Kidney epithelial cell (primary cell): Measurements from ENCODE around the gene MEX3C. TPM values are rescaled to one million over a fixed set of nuclear protein-coding genes. Genes with fewer than 3 reads are reported as not detected.

Experiments
- DNase-seq: peaks from one replicate; pipeline ENCODE4 v3.0.0-alpha.2; 2010; ENCODE audit warnings: low read depth
- H3K27me3 ChIP-seq: 2 replicates; pipeline ENCODE4 v1.6.0; 2011; ENCODE audit warnings: low read length; ENCODE audit not compliant: control insufficient read depth, insufficient read depth
- H3K36me3 ChIP-seq: 2 replicates; pipeline ENCODE4 v1.5.1; 2011; ENCODE audit warnings: low read length; ENCODE audit not compliant: control insufficient read depth, insufficient read depth
- H3K4me3 ChIP-seq: 2 replicates; pipeline ENCODE4 v1.5.1; 2011; ENCODE audit warnings: low read depth, mild to moderate bottlenecking, control low read depth, low read length
- total RNA-seq: library from RNA; depleted of rRNA; stranded (reverse); fragments of >200 nt; gene quantifications from 2 replicates; pipeline ENCODE4 v1.2.3, GENCODE V29; 2015
- TF ChIP-seq, protein P1 (sequence below): IDR thresholded peaks from 2 replicates; pipeline ENCODE4 v1.5.1; 2011; ENCODE audit warnings: mild to moderate bottlenecking, moderate library complexity, low read length, control low read depth, inconsistent platforms; ENCODE audit not compliant: insufficient read depth, poor library complexity, severe bottlenecking

The MEX3C gene
- total RNA-seq, 1 donor from 2014 or later, result 60.1 TPM

GRCh38 chr18:51196811-51197660 is 445 bp downstream of the MEX3C start:
- H3K27me3 ChIP-seq, result no peaks in the 10 kb centered on the region
- DNase-seq, result no peak
- TF ChIP-seq, protein P1, sequence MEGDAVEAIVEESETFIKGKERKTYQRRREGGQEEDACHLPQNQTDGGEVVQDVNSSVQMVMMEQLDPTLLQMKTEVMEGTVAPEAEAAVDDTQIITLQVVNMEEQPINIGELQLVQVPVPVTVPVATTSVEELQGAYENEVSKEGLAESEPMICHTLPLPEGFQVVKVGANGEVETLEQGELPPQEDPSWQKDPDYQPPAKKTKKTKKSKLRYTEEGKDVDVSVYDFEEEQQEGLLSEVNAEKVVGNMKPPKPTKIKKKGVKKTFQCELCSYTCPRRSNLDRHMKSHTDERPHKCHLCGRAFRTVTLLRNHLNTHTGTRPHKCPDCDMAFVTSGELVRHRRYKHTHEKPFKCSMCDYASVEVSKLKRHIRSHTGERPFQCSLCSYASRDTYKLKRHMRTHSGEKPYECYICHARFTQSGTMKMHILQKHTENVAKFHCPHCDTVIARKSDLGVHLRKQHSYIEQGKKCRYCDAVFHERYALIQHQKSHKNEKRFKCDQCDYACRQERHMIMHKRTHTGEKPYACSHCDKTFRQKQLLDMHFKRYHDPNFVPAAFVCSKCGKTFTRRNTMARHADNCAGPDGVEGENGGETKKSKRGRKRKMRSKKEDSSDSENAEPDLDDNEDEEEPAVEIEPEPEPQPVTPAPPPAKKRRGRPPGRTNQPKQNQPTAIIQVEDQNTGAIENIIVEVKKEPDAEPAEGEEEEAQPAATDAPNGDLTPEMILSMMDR, result no peak
- H3K36me3 ChIP-seq, result no peaks in the 10 kb centered on the region
- H3K4me3 ChIP-seq, result peak overlapping the region; percentile 99

DNA sequence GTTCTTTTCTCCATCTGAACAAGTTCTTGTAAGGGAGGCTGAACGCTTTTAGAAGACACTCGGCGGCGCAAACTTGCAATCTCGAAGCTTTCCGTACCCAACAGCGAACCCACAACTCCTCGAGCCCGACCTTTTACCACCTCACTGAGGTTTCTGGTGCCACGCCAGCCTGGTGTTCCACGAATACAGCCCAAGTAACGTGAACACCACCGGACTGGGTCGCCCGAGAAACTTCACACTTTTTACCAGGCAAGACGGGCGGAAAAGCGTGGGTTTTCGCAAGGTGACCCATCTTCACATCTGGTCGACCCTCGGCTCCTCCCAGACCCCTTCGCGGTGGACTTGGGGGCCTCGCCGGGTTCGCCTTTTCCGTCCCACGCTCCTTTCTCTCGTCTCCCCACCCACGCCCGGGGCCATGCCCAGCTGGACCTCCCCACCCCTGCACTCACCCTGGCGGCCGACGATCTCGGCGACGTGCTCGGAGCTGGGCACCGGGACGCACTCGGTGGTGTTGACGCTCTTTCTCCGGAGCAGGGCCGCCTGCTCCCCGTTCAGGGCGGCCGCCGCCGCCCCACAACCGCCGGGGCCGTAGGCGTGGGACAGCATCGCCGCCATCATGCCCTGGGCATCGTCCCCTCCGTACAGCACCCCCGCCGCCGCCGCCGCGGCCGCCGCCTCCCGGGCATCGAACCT is 1.2 kb downstream of the MEX3C start:
- Histone ChIP-seq H3K36me3 (no peaks in the 10 kb centered on the region), H3K27me3 (no peaks in the 10 kb centered on the region), H3K4me3 (peak overlapping the region; percentile 99)
- TF ChIP-seq, protein P1, result no peak
- no peak for DNase-seq

GRCh38 chr18:51195451-51196117 is 1.9 kb downstream of the MEX3C start:
- TF ChIP-seq, protein P1, result no peak
- H3K4me3 ChIP-seq, result peak overlapping the region; percentile 99
- peak; percentile 54 for DNase-seq
- no peaks in the 10 kb centered on the region for H3K36me3 ChIP-seq
- H3K27me3 ChIP-seq, result no peaks in the 10 kb centered on the region

- H3K4me3 ChIP-seq, result peak overlapping the region; percentile 99
- no peaks in the 10 kb centered on the region for H3K36me3 ChIP-seq
- no peak for DNase-seq
- no peaks in the 10 kb centered on the region for H3K27me3 ChIP-seq
- TF ChIP-seq, protein P1, result no peak
Observed at GRCh38 chr18:51195086-51195450, 2.4 kb downstream of the MEX3C start.

- Histone ChIP-seq H3K4me3 (peak overlapping the region; percentile 99), H3K36me3 (no peaks in the 10 kb centered on the region), H3K27me3 (no peaks in the 10 kb centered on the region)
- DNase-seq, result no peak
- TF ChIP-seq, protein P1, result no peak
Observed at GRCh38 chr18:51194604-51195003, 2.9 kb downstream of the MEX3C start.
